Thymus (tissue), 11 donors: ENCODE measurements around the gene OR52A1. TPM values are rescaled to one million over a fixed set of nuclear protein-coding genes. Genes with fewer than 3 reads are reported as not detected.
A peak's percentile ranks its signal among the peaks of the same experiment; 100 is the strongest.
"Not testable (repeated sequence)": the region's sequence is repeated elsewhere in the genome, so short reads cannot be mapped to it uniquely, and the experiment has no call there.

Source experiments
- DNase-seq, 9 donors: peaks; one replicate each; pipeline ENCODE4 v3.0.0-alpha.2; 2013; ENCODE audit warnings: low spot score in 9 of 9, low read depth in 6 of 9, missing footprints in 1 of 9
- H3K27ac ChIP-seq, 2 donors: one replicate each; pipeline ENCODE4 v1.5.1; 2013; ENCODE audit warnings: control low read depth in 1 of 2, low read depth in 1 of 2, low read length in 1 of 2, mild to moderate bottlenecking in 1 of 2, moderate library complexity in 1 of 2
- H3K27me3 ChIP-seq, 2 donors: one replicate each; pipeline ENCODE4 v1.5.1; 2013; ENCODE audit warnings: low read length in 1 of 2; ENCODE audit not compliant: control insufficient read depth in 2 of 2, insufficient read depth in 1 of 2
- H3K36me3 ChIP-seq, 2 donors: one replicate each; pipeline ENCODE4 v1.5.1; 2013; ENCODE audit warnings: low read length in 1 of 2, mild to moderate bottlenecking in 1 of 2, moderate library complexity in 1 of 2; ENCODE audit not compliant: control insufficient read depth in 2 of 2, insufficient read depth in 2 of 2
- H3K4me1 ChIP-seq, 2 donors: one replicate each; pipeline ENCODE4 v1.5.1; 2013; ENCODE audit warnings: low read length in 2 of 2; ENCODE audit not compliant: control insufficient read depth in 2 of 2, insufficient read depth in 2 of 2
- H3K4me3 ChIP-seq, 2 donors: one replicate each; pipeline ENCODE4 v1.5.1; 2013; ENCODE audit warnings: low read length in 2 of 2, control low read depth in 1 of 2, mild to moderate bottlenecking in 1 of 2
- H3K9me3 ChIP-seq, 2 donors: one replicate each; pipeline ENCODE4 v1.5.1; 2013; ENCODE audit warnings: low read length in 1 of 2, mild to moderate bottlenecking in 1 of 2; ENCODE audit not compliant: control insufficient read depth in 2 of 2, insufficient read depth in 1 of 2
- WGBS: extraction: QIAGEN DNeasy Blood & Tissue Kit; methylation state at CpG from one replicate; pipeline ENCODE4 v1.1.7; 2013; 5-methylcytosine and 5-hydroxymethylcytosine counted together
- polyA plus RNA-seq: library from polyadenylated mRNA; stranded (reverse); fragments of 200-250 nt; gene quantifications from one replicate; pipeline ENCODE4 v1.2.3, GENCODE V29; 2013
- total RNA-seq: library from RNA; stranded (reverse); fragments of 120-200 nt; gene quantifications from one replicate; pipeline ENCODE4 v1.2.4, GENCODE V29; 2013
- donor health status: healthy.

The OR52A1 gene
- total and polyA plus RNA-seq, 2 donors: not detected

DNA sequence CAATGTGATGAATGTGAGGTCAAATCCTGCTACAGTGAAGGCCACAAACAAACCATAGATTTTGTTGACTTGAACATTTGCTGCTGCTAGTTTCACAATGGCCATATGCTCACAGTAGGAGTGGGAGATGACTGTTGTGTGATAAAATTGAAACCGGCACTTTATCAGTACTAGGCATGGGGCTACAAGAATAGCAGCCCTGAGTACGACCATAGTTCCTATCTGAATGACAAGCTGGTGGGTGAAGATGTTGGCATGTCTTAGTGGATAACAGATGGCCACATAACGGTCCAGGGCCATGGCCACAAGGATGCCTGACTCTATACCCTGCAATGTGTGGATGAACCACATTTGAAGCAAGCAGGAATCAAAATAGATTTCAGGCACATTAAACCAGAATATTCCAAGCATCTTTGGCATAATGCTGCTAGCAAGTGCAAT is 2.8 kb downstream of the OR52A1 start:
- Histone ChIP-seq H3K4me3 (no peak overlapping the region), H3K27me3 (no peaks in the 10 kb centered on the region), H3K9me3 (peaks cover 0 to 1% of the 10 kb centered on the region in 2 donors), H3K4me1 (no peaks in the 10 kb centered on the region), H3K27ac (no peak overlapping the region), H3K36me3 (no peaks in the 10 kb centered on the region)
- 90% methylated on average over 3 of the region's 3 CpGs for WGBS
- no peak for DNase-seq

GRCh38 chr11:5144206-5144605 is 10.4 kb downstream of the OR52A1 start:
- not testable (repeated sequence) for H3K4me1 ChIP-seq, H3K9me3 ChIP-seq, H3K4me3 ChIP-seq, DNase-seq, H3K36me3 ChIP-seq, H3K27ac ChIP-seq, H3K27me3 ChIP-seq
- 94% methylated on average over 21 of the region's 21 CpGs for WGBS

DNA sequence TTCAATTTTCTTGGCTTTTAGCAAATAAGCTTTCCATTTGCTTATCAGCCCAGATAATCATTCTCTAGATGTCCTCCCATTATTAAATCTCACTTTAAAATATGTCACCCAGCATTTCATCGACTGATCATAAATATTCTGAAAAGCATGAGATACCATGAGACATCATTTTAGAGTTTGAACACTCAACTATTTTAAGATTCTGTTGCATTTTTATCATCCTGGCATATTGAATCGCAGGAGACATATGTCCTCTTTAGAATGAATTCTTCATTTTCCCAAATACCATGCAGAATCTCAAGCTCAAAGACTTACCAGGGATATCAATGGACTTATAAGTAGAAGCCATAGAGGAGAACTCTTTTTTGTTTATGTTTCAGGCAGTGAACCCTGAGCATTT is 16.6 kb downstream of the OR52A1 start, which contains the start of gene OR52A5:
Gene OR52A5, minus strand, starts transcription at position 361 of the 400 bp plus-strand sequence. CDS start 5,714 bp downstream, outside the sequence.
- Histone ChIP-seq H3K9me3 (no peaks in the 10 kb centered on the region), H3K27ac (no peak within 1 kb of the TSS), H3K27me3 (no peaks in the 10 kb centered on the region), H3K4me3 (no peak within 1 kb of the TSS), H3K4me1 (no peaks in the 10 kb centered on the region), H3K36me3 (no peaks in the 10 kb centered on the region)
- DNase-seq: no peak
- 94% methylated on average over 2 of the region's 2 CpGs for WGBS

DNA sequence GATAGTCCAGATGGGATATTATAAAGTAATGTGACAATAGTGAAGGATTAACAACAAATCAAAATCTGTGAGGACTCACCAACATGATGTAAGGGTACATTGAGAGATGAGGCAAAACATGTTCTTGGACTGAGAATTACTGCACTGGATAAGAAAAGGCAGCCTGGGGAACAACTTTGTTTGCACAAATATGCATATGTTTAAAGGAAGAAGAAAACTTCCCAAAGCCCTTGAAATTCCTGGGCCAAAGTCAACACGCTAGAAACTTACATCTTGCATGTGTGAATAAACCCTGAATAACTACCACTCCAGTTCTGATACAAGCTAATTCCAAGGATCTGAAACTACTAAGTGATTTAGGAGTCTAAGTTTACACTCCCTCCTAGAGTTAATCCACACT is 17.5 kb downstream of the OR52A1 start:
- WGBS: 89% methylated on average over 1 of the region's 1 CpG
- H3K4me1 ChIP-seq: no peaks in the 10 kb centered on the region

DNA sequence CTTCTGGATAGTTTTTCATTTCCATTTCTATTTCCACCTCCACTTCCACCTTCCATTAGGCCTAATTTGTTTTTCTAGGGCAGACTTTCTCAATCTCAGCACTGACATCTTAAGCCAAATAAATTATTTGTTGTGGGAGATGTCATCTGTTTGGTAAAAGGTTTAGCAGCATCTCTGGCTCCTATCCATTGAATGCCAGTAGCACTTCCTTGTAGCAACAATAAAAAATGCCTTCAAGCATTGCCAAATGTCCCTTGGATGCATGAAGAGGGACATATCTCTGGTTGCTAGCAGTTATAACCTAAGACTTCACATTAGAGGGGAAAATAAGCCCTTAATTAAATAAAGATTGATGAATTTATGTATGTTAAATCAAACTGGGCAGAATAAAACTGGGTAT is 18.3 kb downstream of the OR52A1 start:
- no peaks in the 10 kb centered on the region for H3K27me3 ChIP-seq
- no peaks in the 10 kb centered on the region for H3K9me3 ChIP-seq
- no peak for DNase-seq
- no peak overlapping the region for H3K4me3 ChIP-seq
- no peak overlapping the region for H3K27ac ChIP-seq
- no peaks in the 10 kb centered on the region for H3K36me3 ChIP-seq
- H3K4me1 ChIP-seq: no peaks in the 10 kb centered on the region

More for the DNA sequence above, 17.5 kb downstream of the OR52A1 start:
- Histone ChIP-seq H3K27ac (no peak overlapping the region), H3K4me3 (no peak overlapping the region), H3K9me3 (no peaks in the 10 kb centered on the region), H3K36me3 (no peaks in the 10 kb centered on the region), H3K27me3 (no peaks in the 10 kb centered on the region)
- no peak for DNase-seq

DNA sequence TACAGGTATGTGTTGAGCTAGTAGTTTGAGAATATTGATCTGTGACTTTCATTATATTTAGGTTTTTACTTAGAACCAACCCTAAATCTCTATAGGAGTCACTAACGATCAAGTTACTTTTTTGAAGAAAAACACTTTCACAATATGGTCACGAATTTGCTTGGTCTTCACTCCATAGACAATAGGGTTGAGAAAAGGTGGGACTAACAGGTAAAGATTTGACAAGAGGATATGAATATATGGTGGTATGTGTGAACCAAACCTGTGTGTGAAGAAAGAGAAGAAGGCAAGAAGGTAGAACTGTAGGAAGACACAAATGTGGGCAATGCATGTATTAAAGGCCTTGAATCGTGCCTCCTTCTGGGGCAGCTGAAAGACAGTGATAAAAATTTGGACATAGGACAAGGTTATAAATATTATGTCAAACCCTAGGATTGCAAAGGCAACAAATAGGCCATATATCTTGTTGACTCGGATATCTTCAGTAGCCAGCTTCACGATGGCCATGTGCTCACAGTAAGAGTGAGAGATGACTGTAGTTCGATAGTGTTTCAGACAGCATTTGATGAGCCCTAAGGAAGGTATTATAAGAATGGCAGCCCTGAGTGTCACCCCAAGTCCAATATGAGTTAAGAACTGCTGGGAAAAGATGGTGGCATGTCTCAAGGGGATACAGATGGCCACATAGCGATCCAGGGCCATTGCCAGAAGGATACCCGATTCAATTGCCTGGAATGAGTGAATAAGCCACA is 22.8 kb downstream of the OR52A1 start:
- Histone ChIP-seq H3K4me3 (no peak overlapping the region), H3K27ac (no peak overlapping the region), H3K27me3 (no peaks in the 10 kb centered on the region), H3K36me3 (no peaks in the 10 kb centered on the region), H3K9me3 (no peaks in the 10 kb centered on the region), H3K4me1 (no peaks in the 10 kb centered on the region)
- 95% methylated on average over 8 of the region's 8 CpGs for WGBS
- no peak for DNase-seq

- Histone ChIP-seq H3K27me3 (no peaks in the 10 kb centered on the region), H3K4me1 (no peaks in the 10 kb centered on the region), H3K27ac (no peak overlapping the region), H3K9me3 (no peaks in the 10 kb centered on the region), H3K4me3 (no peak overlapping the region), H3K36me3 (no peaks in the 10 kb centered on the region)
- DNase-seq: no peak
- WGBS: 88% methylated on average over 2 of the region's 2 CpGs
These were observed 25.1 kb downstream of the OR52A1 start for GRCh38 chr11:5129457-5129877.

- H3K27ac ChIP-seq: no peak overlapping the region
- H3K27me3 ChIP-seq: no peaks in the 10 kb centered on the region
- H3K4me1 ChIP-seq: no peaks in the 10 kb centered on the region
- no peak overlapping the region for H3K4me3 ChIP-seq
- 85% methylated on average over 4 of the region's 4 CpGs for WGBS
- DNase-seq: no peak
- H3K36me3 ChIP-seq: no peaks in the 10 kb centered on the region
- H3K9me3 ChIP-seq: no peaks in the 10 kb centered on the region
These were observed 29.5 kb downstream of the OR52A1 start for GRCh38 chr11:5124891-5125620.

DNA sequence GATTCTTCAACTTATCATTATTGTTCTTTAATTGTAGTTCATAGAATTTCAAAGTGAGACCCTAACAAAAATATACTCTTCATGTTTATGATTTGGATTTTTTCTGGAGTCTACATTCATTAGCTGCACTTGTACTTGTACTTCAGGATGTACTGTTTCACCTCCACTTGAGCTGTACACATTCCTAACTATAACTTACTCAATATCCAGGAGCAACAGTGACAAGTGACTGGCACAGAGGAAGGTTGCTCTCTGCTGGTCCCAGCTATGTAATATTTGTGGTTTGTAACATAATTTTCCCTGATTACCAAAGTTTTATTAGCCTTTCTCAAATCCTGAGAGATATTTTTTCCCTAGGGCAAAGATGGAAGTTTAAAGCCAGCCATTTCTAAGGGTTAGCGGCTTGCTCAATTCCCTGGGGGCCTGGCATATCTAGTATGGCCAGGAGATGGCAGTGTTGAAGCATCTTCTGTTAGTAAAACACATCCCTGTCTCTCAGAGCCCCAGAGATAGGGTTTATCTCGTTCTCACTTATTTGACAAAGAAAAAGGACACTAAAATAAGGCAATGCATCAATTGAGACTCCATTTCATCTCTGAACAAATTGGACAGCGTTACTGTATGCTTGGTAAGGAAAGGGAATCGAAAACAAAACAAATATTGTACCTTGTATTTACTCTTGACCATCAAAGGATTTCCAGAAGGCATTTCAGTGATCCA is 30.6 kb downstream of the OR52A1 start:
- Histone ChIP-seq H3K36me3 (no peaks in the 10 kb centered on the region), H3K4me3 (no peak overlapping the region), H3K4me1 (no peaks in the 10 kb centered on the region), H3K9me3 (no peaks in the 10 kb centered on the region), H3K27ac (no peak overlapping the region), H3K27me3 (no peaks in the 10 kb centered on the region)
- 16% methylated on average over 4 of the region's 4 CpGs for WGBS
- DNase-seq: peak; percentile 1 to 56 (median 13)
